Measurements from ENCODE around the gene DGKD.

Gene DGKD

GRCh38 chr2:233477548-233478433, 123.5 kb downstream of the DGKD start:
- no peak for DNase-seq (ENCODE audit: low read depth in 2 of 2)

GRCh38 chr2:233479616-233480489, 125.6 kb downstream of the DGKD start:
- DNase-seq (ENCODE audit: low read depth in 2 of 2): no peak

- no peak for DNase-seq (ENCODE audit: low read depth in 2 of 2)
These were observed 126.4 kb downstream of the DGKD start for GRCh38 chr2:233480490-233481202.

- DNase-seq (ENCODE audit: low read depth in 2 of 2): no peak
These were observed 127.3 kb downstream of the DGKD start for GRCh38 chr2:233481368-233482142.

- no peak for DNase-seq (ENCODE audit: low read depth in 2 of 2)
These were observed 128.3 kb downstream of the DGKD start for GRCh38 chr2:233482616-233483015.

- DNase-seq (ENCODE audit: low read depth in 2 of 2): no peak
These were observed 131.4 kb downstream of the DGKD start for GRCh38 chr2:233485726-233486125.

- no peak for DNase-seq (ENCODE audit: low read depth in 2 of 2)
These were observed 132.1 kb downstream of the DGKD start for GRCh38 chr2:233486357-233486756.

- no peak for DNase-seq (ENCODE audit: low read depth in 2 of 2)
These were observed 132.7 kb downstream of the DGKD start for GRCh38 chr2:233486778-233487552.

- DNase-seq (ENCODE audit: low read depth in 2 of 2): no peak
These were observed 133.6 kb downstream of the DGKD start for GRCh38 chr2:233487748-233488345.

- no peak for DNase-seq (ENCODE audit: low read depth in 2 of 2)
These were observed 134.8 kb downstream of the DGKD start for GRCh38 chr2:233489143-233489542.

GRCh38 chr2:233489666-233490065, 135.4 kb downstream of the DGKD start:
- DNase-seq (ENCODE audit: low read depth in 2 of 2): no peak

GRCh38 chr2:233490831-233491230, 136.5 kb downstream of the DGKD start:
- no peak for DNase-seq (ENCODE audit: low read depth in 2 of 2)

- DNase-seq (ENCODE audit: low read depth in 2 of 2): no peak
These were observed 137.0 kb downstream of the DGKD start for GRCh38 chr2:233491326-233491725.

- DNase-seq (ENCODE audit: low read depth in 2 of 2): no peak
These were observed 137.8 kb downstream of the DGKD start for GRCh38 chr2:233492078-233492477.

- DNase-seq (ENCODE audit: low read depth in 2 of 2): no peak
These were observed 138.5 kb downstream of the DGKD start for GRCh38 chr2:233492751-233493150.

GRCh38 chr2:233495503-233496496, 141.5 kb downstream of the DGKD start:
- no peak for DNase-seq (ENCODE audit: low read depth in 2 of 2)

- DNase-seq (ENCODE audit: low read depth in 2 of 2): no peak
These were observed 143.4 kb downstream of the DGKD start for GRCh38 chr2:233497692-233498091.

- DNase-seq (ENCODE audit: low read depth in 2 of 2): no peak
These were observed 143.8 kb downstream of the DGKD start for GRCh38 chr2:233498126-233498525.

- no peak for DNase-seq (ENCODE audit: low read depth in 2 of 2)
These were observed 145.6 kb downstream of the DGKD start for GRCh38 chr2:233499928-233500327.

Measured in stimulated activated CD8-positive, alpha-beta memory T cell treated with anti-CD3 and anti-CD28 coated beads, Interleukin-15, amount 100 ng/mL, for 4 hours (primary cell).